ENCODE data around the gene TPP1. TPM values are rescaled to one million over a fixed set of nuclear protein-coding genes. Genes with fewer than 3 reads are reported as not detected.

Gene TPP1
- total RNA-seq, 1 donor from 2014 or later = 29.9 TPM

DNA sequence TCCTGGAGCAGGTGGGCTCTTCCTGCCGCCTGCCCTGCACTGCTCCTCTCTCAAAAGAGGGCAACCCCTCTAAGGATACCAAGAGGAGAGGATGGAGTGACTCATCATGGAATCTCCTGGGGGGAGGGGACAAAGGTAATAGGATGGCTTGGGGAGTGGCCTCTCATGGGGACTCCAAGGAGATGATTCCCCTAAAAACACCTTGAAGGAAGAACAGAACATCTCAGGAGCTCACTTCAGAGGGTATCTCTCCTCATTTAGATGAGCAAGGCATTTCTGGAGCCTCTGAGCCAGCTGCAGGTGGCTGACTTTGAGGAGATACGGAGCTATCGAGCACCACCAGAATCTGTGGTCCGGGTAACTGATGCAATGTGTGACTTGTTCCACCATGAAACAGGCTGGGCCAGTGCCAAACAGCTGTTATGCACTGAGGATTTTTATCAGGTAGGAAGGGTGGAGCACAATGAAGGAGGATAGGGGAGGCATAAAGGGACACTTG, 56.1 kb downstream of the TPP1 start:
- DNase-seq = no peak

Other genes starting within 250 kb of the TPP1 start
- gene SMPD1, start 228.9 kb downstream of the TPP1 start, total RNA-seq = 9.6 TPM
- gene APBB1, start 200.3 kb downstream of the TPP1 start, total RNA-seq = 16.5 TPM
- gene HPX, start 178.4 kb downstream of the TPP1 start, total RNA-seq = 1.9 TPM
- gene TRIM3, start 145.5 kb downstream of the TPP1 start, total RNA-seq = 21.4 TPM
- 28.6 TPM for gene ARFIP2, start 138.1 kb downstream of the TPP1 start, total RNA-seq
- gene TIMM10B, start 137.9 kb downstream of the TPP1 start, total RNA-seq = 21.7 TPM
- gene DNHD1, start 122.1 kb downstream of the TPP1 start, total RNA-seq = 7.0 TPM
- 11.3 TPM for gene RRP8, start 15.8 kb downstream of the TPP1 start, total RNA-seq
- 104 TPM for gene ILK, start 15.6 kb downstream of the TPP1 start, total RNA-seq
- 15.3 TPM for gene TAF10, start 7.2 kb downstream of the TPP1 start, total RNA-seq
- 29.0 TPM for gene DCHS1, start 36.4 kb upstream of the TPP1 start, total RNA-seq
- 22.6 TPM for gene MRPL17, start 63.9 kb upstream of the TPP1 start, total RNA-seq
- 0.10 TPM for gene OR2AG2, start 152.6 kb upstream of the TPP1 start, total RNA-seq
- gene OR2AG1, start 163.6 kb upstream of the TPP1 start, total RNA-seq = not detected
- gene OR6A2, start 180.3 kb upstream of the TPP1 start, total RNA-seq = 0.20 TPM
- gene OR10A5, start 226.3 kb upstream of the TPP1 start, total RNA-seq = not detected
- not detected for gene OR10A2, start 243.6 kb upstream of the TPP1 start, total RNA-seq